GM19397 (cell line): Measurements from ENCODE around the gene PNMA8A.

Experiments
- ATAC-seq: cut with Tn5 transposase; IDR thresholded peaks from one replicate; pipeline ENCODE4 v1.9.1; 2021; ENCODE audit warnings: mild to moderate bottlenecking, moderate library complexity; ENCODE audit not compliant: unreplicated experiment

The PNMA8A gene

DNA sequence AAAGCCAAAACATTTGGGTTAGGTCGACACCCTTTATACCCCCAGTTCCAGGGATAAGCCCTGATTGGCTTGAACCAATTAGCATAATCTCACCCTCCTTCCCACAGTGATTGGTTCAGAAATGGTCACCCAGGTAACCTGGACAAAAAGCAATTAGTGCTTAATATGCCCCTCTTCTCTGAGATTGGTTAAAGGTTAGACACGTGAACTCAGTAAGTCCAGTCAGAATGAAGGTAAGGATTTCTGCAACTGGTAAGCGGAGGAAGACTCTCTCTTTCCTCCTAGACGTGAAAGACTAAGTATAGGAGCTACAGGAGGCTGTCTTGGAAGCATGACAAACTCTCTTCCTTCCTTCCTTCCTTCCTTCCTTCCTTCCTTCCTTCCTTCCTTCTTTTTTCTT, 41.4 kb downstream of the PNMA8A start:
- ATAC-seq: no peak

DNA sequence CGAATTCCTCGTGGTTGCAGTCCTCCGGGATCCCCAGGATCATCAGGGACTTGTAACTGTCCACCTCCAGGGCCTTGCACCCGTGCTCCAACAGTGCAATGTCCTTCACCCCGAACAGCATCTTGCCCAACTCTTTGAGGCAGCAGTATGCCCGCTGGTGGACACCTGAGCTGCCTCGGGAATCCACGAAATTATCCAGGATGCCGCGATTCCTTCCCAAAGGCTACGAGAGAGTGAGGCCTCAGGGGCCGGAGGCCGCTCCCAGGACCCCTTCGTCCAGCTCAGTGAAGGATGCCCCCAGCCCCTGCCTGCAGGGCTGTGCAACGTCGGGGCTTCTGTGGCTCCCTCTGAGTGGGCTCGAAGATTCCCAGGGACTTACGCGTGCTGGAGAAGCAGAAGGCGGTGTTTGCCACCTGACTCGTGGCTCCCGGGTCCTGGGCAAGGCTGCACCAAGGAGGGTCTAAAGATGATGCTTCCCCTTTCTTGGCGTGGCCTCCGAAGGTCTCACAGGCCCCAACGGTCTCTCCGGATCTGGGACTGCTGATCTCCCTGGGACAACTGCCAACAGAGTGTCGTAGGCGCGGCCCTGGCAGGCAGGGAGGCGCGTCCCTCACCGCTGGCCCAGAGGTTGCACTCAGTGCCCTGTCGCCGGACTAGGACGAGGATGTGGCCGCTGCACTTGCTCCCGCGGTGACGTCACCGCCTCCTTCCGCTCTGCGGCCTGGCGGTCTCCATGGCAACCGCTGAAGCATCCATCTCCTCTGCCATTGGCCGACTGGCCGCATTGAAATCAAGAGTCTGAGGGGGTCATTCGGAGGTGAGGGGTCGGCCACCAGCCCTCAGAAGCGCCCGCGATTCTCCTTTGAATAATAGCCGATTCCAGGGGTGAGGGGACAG, 42.9 kb downstream of the PNMA8A start, which contains the start of gene PNMA8C:
PNMA8C (minus strand) TSS at position 698 of the 897 bp plus-strand sequence; CDS start at position 121, 577 bp downstream.
- ATAC-seq: no peak

DNA sequence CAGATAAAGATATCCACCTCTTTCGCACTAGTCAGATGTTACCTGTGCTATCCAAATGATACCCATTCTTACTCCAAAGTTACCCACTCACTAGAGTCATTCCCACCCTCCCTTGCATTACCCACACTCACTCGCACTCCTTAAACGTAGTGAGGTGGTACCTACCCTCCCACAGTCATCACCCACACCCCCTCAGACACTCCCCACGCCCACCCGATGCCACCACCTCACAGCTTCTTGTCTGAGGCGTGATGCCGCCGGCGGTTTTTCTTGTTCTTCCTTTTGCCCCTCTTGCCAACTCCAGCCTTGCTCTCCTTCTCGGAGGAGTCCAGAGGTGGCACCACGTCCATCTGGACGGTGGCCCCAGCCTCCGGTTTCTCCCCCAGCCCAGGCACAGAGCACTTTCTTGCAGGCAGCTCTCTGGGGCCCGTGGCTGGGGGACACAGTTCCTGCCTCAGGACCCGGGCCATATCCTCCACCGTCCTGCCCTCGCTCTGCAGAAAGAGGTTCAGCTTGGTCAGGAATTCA, 43.8 kb downstream of the PNMA8A start:
- ATAC-seq: no peak

DNA sequence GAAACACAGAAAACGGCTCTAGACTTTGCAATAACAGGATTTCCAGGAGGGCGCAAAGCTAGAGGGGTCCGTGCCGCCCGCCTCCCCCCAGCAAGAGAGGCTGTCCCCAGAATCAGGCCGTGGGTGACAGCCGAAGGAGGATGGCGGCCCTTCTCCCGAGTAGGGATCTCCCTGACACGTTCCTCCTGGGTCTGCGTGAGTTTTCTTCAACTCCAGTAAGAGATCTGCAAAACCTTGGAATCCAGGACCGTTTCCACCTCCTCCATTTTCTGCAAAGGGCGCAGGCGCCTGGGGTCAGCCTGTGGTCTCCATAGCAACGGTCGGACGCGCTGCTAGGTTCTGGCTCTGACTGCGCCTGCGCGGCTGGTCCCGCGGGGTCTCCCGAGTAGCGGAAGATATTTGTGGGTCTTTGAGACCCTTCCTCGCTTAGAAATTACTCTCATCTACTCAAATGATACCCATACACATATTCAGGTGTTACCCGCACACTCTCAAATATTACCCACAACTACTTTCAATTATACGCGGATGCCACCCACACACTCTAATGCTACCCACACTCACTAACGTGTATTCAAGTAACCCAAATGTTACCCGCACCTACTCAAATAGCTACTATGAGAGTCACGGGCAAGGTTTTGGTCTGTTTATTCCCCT, 44.7 kb downstream of the PNMA8A start:
- ATAC-seq: no peak

DNA sequence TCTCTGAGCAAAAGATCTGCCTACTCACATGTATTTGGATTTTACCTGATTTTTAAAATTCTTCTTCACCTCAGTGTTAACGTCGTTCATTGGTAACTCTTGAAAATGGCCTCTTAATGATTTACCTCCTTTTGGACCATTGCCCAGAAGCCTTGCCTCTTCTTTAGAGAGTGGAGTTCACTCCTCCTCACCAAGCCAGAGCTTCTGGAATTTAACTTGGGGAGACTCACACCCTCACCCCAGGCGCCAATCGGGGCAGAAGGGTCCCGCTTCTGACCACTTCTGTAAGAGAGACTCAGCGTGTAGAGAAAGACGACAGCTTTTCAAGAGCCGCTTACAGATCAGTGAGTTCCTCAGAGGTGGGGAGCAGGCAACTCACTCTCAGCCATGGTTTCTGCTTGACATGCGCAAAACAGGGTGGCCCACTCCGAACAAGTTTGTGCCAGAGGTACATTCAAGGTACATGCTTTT, 45.3 kb downstream of the PNMA8A start:
- ATAC-seq: no peak

DNA sequence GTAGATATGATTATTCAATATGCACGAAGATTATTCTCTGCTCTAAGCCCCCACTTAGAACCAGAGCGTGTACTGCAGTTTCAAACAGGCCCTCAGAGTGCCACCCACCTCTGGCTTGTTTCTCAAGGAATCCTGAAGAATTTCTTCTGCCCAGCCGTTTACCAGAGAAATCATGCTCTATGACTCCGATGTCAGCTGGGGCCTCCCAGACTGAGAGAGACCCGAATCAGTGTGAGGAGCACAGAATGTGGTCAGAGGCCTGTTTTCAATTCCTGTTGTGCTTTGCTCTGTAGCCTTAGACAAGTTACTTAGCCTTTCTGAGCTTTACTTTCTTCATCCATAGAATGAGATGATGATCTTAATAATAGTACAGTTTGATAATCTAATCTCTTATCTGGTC, 48.2 kb downstream of the PNMA8A start:
- ATAC-seq: no peak

DNA sequence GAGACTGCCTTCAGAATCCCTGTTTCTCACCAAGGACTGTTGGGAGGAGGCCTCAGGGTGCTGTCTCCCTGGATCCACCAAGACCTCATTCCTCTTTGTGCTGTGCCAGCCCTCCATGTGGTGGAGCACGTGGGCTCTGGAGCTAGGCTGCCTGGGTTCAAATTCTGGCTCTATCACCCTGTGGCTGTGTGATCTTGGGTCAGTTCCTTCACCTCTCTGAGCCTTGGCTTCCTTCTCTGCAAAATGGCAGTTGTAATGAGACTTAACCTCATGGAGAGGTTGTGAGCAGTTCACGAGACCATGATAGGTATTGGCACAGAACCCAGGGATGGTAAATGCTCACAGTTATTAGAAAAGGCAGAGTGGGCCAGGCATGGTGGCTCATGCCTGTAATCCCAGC, 49.0 kb downstream of the PNMA8A start:
- ATAC-seq: no peak

DNA sequence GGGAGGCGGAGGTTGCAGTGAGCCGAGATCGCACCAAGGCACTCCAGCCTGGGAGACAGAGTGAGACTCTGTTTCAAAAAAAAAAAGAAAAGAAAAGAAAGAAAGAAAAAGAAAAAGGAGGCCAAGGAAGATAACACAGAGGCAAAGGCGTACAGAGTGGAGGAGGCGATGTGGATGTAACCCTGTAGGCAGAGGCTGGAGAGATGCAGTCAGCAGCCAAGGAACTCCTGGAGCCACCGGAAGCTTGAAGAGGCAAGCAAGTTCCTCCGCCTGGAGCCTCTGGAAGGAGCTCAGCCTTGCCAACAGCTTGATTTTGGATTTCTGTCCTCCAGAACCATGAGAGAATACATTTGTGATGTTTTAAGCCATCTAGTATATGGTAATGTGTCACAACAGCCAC, 51.3 kb downstream of the PNMA8A start:
- no peak for ATAC-seq
